Measurements from ENCODE around the gene FAM240B.

GRCh38 chr9:38715684-38716083 is 4.2 kb downstream of the FAM240B start:
- TF ChIP-seq CTCF (conservative IDR thresholded peaks at IDR 0.05 in 1 of 2, IDR thresholded peaks at IDR 0.05 in 1 of 2; ENCODE audit: extremely low read depth in 1 of 2, insufficient read depth in 1 of 2, low read depth in 1 of 2, low read length in 2 of 2) (no peak), EZH2 (IDR thresholded peaks at IDR 0.05; ENCODE audit: borderline replicate concordance, low read length) (no peak)
